Panc1 (cell line): Measurements from ENCODE around the gene TMEM178A. TPM values are rescaled to one million over a fixed set of nuclear protein-coding genes. Genes with fewer than 3 reads are reported as not detected.

ENCODE experiments used
- ATAC-seq: fragments of 200-7000 bp; cut with Tn5 transposase; 2 replicates; pipeline ENCODE4 v1.9.1; 2020; ENCODE audit warnings: mild to moderate bottlenecking, moderate library complexity
- BruUV-seq: library from RNA; stranded (reverse); fragments of 400-500 nt; replicated peaks from 2 replicates; lab custom pipeline; 2021; lab: Mats Ljungman, UMichigan
- CTCF ChIA-PET: fragments of 300-600 bp; sonication (Branson Sonifier 250); formaldehyde crosslinking; loops from one replicate; lab custom pipeline; 2022; ENCODE audit warnings: antibody characterized with exemption; lab: Charles Lee
- POLR2A ChIA-PET: fragments of 300-600 bp; sonication (Branson Sonifier 250); formaldehyde crosslinking; loops from one replicate; lab custom pipeline; 2022; ENCODE audit warnings: antibody characterized with exemption; lab: Charles Lee
- DNase-seq: peaks from one replicate; pipeline ENCODE4 v3.0.0-alpha.2; 2010; ENCODE audit warnings: low read depth, low spot score
- H3K27ac ChIP-seq: 2 replicates; pipeline ENCODE4 v1.5.1; 2011; ENCODE audit warnings: mild to moderate bottlenecking, low read length, inconsistent platforms
- H3K27me3 ChIP-seq: fragments of 200-500 bp; sonication (Bioruptor generic); 2 replicates; pipeline ENCODE4 v1.6.0; 2014; ENCODE audit warnings: low read length, inconsistent platforms; ENCODE audit not compliant: control insufficient read depth, insufficient read depth
- H3K36me3 ChIP-seq: fragments of 200-500 bp; sonication (Bioruptor generic); 2 replicates; pipeline ENCODE4 v1.5.1; 2014; ENCODE audit warnings: inconsistent platforms, mild to moderate bottlenecking, low read length, moderate library complexity; ENCODE audit not compliant: control insufficient read depth, insufficient read depth
- H3K4me1 ChIP-seq: 2 replicates; pipeline ENCODE4 v1.5.1; 2011; ENCODE audit warnings: inconsistent platforms, mild to moderate bottlenecking, low read length, moderate library complexity; ENCODE audit not compliant: control insufficient read depth, insufficient read depth
- H3K4me3 ChIP-seq, 2 experiments: 2 replicates each; pipeline ENCODE4 v1.5.1; 2011 to 2012; ENCODE audit warnings: low read depth in 2 of 2, low read length in 2 of 2, mild to moderate bottlenecking in 2 of 2, inconsistent platforms in 1 of 2, moderate library complexity in 1 of 2
- H3K9me3 ChIP-seq: fragments of 200-500 bp; sonication (Bioruptor generic); 2 replicates; pipeline ENCODE4 v1.5.1; 2014; ENCODE audit warnings: low read depth, mild to moderate bottlenecking, inconsistent platforms, low read length, moderate library complexity; ENCODE audit not compliant: control insufficient read depth, insufficient read depth
- POLR2AphosphoS5 ChIP-seq: IDR thresholded peaks from 2 replicates; pipeline ENCODE4 v1.6.1; 2012; ENCODE audit warnings: mild to moderate bottlenecking, low read depth, low read length, moderate library complexity
- SIN3A ChIP-seq: IDR thresholded peaks from 2 replicates; pipeline ENCODE4 v1.6.1; 2012; ENCODE audit warnings: low read depth, mild to moderate bottlenecking, low read length, moderate library complexity, borderline replicate concordance; ENCODE audit not compliant: insufficient read depth
- TCF7L2 ChIP-seq: IDR thresholded peaks from 2 replicates; pipeline ENCODE4 v1.6.1; 2011; ENCODE audit warnings: mild to moderate bottlenecking, low read depth, low read length, inconsistent platforms
- in situ Hi-C: cut with HindIII; loops from 2 replicates; pipeline ENCODE4 v1.10.0; 2016; ENCODE audit warnings: low sequenced_read_pairs, low pct_unique_long_range_greater_than_20kb
- intact Hi-C: fragments of 100-400 bp; cut with micrococcal nuclease; formaldehyde crosslinking; loops from one replicate; pipeline ENCODE4 v1.10.0; 2022; ENCODE audit not compliant: unreplicated experiment
- total RNA-seq: library from RNA; stranded (reverse); gene quantifications from one replicate; pipeline ENCODE4 v1.2.1, GENCODE V29; 2021; ENCODE audit not compliant: unreplicated experiment
- TF ChIP-seq, protein P1 (sequence below): fragments of 450-650 bp; IDR thresholded peaks from 2 replicates; pipeline ENCODE4 v1.5.1; 2017; ENCODE audit warnings: mild to moderate bottlenecking
- TF ChIP-seq, protein P2 (sequence below), 2 experiments: IDR thresholded peaks; 2 replicates each; pipeline ENCODE4 v1.6.1; 2011 to 2012; ENCODE audit warnings: low read depth in 2 of 2, control low read depth in 1 of 2, low read length in 1 of 2, mild to moderate bottlenecking in 1 of 2, moderate library complexity in 1 of 2; ENCODE audit not compliant: insufficient read depth in 1 of 2

Gene TMEM178A
- total RNA-seq, 1 experiment from 2014 or later: not detected

DNA sequence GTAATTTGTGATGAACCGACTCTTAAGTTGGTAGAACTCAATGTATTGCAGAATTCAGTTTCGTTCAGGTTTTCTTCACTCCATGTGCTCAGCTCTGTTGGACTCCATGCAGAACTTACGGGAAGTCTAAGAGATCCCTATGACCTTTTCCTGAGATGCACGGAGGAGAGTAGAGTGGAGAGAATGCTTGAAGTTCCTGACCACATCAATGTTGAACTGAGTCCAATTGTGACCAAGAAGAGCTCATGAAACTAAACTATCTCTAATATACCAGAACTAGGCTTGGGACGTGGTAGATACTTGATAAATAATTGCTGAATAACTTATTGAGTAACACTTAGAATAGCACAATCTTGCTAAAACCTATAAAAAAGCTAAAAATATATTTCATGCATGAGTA lies 47.2 kb downstream of the TMEM178A start:
- no peak for ATAC-seq
- H3K27ac ChIP-seq: no peak overlapping the region
- H3K4me1 ChIP-seq: no peaks in the 10 kb centered on the region
- ChIA-PET POLR2A (no interaction called here), CTCF (no interaction called here)
- H3K9me3 ChIP-seq: no peaks in the 10 kb centered on the region
- in situ Hi-C loops: no loop called here
- TF ChIP-seq, protein P1, sequence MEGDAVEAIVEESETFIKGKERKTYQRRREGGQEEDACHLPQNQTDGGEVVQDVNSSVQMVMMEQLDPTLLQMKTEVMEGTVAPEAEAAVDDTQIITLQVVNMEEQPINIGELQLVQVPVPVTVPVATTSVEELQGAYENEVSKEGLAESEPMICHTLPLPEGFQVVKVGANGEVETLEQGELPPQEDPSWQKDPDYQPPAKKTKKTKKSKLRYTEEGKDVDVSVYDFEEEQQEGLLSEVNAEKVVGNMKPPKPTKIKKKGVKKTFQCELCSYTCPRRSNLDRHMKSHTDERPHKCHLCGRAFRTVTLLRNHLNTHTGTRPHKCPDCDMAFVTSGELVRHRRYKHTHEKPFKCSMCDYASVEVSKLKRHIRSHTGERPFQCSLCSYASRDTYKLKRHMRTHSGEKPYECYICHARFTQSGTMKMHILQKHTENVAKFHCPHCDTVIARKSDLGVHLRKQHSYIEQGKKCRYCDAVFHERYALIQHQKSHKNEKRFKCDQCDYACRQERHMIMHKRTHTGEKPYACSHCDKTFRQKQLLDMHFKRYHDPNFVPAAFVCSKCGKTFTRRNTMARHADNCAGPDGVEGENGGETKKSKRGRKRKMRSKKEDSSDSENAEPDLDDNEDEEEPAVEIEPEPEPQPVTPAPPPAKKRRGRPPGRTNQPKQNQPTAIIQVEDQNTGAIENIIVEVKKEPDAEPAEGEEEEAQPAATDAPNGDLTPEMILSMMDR: no peak
- TF ChIP-seq POLR2AphosphoS5: no peak
- TF ChIP-seq SIN3A: no peak
- no peak for DNase-seq
- peaks cover 13% of the 10 kb centered on the region; the same call in 1 of the 2 replicates for H3K27me3 ChIP-seq
- no peaks in the 10 kb centered on the region for H3K36me3 ChIP-seq
- no TSS peak for BruUV-seq
- H3K4me3 ChIP-seq: no peak overlapping the region
- intact Hi-C loops: no loop called here

DNA sequence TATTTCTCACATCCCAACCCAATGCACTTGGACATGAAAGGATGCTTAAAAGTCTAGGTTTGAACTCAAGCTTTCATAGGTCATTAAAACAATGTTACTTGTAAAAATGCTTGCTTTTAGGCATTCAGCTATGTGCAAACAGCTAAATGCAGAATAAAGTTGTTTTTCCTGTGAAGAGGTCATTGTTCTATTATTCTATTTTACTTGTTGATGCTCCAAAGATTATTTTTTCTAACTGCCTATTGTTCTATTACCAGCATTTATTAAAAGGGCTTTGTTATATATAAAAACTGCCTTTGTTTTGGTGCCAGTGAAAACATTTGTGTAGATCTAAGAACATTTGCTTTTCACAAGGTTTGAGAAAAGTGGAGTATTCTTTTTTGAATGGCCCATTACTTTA lies 49.4 kb downstream of the TMEM178A start:
- no peak overlapping the region for H3K4me3 ChIP-seq
- no peak for ATAC-seq
- H3K27ac ChIP-seq: no peak overlapping the region
- in situ Hi-C loops (no loop called here), intact Hi-C loops (no loop called here)
- TF ChIP-seq, protein P2, sequence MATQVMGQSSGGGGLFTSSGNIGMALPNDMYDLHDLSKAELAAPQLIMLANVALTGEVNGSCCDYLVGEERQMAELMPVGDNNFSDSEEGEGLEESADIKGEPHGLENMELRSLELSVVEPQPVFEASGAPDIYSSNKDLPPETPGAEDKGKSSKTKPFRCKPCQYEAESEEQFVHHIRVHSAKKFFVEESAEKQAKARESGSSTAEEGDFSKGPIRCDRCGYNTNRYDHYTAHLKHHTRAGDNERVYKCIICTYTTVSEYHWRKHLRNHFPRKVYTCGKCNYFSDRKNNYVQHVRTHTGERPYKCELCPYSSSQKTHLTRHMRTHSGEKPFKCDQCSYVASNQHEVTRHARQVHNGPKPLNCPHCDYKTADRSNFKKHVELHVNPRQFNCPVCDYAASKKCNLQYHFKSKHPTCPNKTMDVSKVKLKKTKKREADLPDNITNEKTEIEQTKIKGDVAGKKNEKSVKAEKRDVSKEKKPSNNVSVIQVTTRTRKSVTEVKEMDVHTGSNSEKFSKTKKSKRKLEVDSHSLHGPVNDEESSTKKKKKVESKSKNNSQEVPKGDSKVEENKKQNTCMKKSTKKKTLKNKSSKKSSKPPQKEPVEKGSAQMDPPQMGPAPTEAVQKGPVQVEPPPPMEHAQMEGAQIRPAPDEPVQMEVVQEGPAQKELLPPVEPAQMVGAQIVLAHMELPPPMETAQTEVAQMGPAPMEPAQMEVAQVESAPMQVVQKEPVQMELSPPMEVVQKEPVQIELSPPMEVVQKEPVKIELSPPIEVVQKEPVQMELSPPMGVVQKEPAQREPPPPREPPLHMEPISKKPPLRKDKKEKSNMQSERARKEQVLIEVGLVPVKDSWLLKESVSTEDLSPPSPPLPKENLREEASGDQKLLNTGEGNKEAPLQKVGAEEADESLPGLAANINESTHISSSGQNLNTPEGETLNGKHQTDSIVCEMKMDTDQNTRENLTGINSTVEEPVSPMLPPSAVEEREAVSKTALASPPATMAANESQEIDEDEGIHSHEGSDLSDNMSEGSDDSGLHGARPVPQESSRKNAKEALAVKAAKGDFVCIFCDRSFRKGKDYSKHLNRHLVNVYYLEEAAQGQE (IDR thresholded peaks at IDR 0.05; ENCODE audit: insufficient read depth in 1 of 2, low read depth in 2 of 2, low read length in 1 of 2): no peak
- TF ChIP-seq SIN3A: no peak
- TF ChIP-seq, protein P1: no peak
- TF ChIP-seq POLR2AphosphoS5: no peak
- no peak for TF ChIP-seq TCF7L2
- H3K9me3 ChIP-seq: no peaks in the 10 kb centered on the region
- peaks cover 12% of the 10 kb centered on the region; the same call in 1 of the 2 replicates for H3K27me3 ChIP-seq
- ChIA-PET POLR2A (no interaction called here), CTCF (no interaction called here)
- BruUV-seq: no TSS peak
- no peaks in the 10 kb centered on the region for H3K4me1 ChIP-seq
- no peak for DNase-seq
- H3K36me3 ChIP-seq: no peaks in the 10 kb centered on the region

DNA sequence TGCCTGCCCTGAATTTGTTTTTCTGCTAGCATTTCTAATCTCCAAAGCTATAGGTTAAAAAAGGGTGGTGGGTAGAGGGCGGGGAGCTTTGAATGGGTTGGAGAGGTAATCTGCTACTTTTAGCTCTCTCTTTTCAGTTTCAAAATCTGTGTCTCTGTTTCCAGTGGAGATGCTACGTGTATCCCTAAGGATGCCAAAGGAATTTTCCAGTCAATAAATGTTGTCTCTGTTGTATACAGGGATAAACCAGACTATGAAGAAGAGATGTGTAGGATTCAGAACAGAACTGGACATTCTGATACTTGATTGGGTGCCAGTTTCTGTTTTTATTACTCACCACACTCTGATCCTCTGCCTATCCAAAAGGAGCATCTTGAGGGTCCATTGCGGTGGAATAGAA lies 50.1 kb downstream of the TMEM178A start:
- in situ Hi-C loops: no loop called here
- no peaks in the 10 kb centered on the region for H3K9me3 ChIP-seq
- BruUV-seq: no TSS peak
- DNase-seq: no peak
- peaks cover 9% of the 10 kb centered on the region; the same call in 1 of the 2 replicates for H3K27me3 ChIP-seq
- POLR2A ChIA-PET: no interaction called here
- H3K27ac ChIP-seq: no peak overlapping the region
- TF ChIP-seq, protein P2 (IDR thresholded peaks at IDR 0.05; ENCODE audit: insufficient read depth in 1 of 2, low read depth in 2 of 2, low read length in 1 of 2): no peak
- H3K4me3 ChIP-seq: no peak overlapping the region
- no peaks in the 10 kb centered on the region for H3K36me3 ChIP-seq
- H3K4me1 ChIP-seq: no peaks in the 10 kb centered on the region
- CTCF ChIA-PET: no interaction called here
- intact Hi-C loops: no loop called here
- ATAC-seq: no peak
